GM21576 (cell line): ENCODE data around the gene SEL1L.
"Not testable (repeated sequence)": the region's sequence is repeated elsewhere in the genome, so short reads cannot be mapped to it uniquely, and the experiment has no call there.

Source experiments
- ATAC-seq: cut with Tn5 transposase; IDR thresholded peaks from one replicate; pipeline ENCODE4 v1.9.1; 2021; ENCODE audit warnings: mild to moderate bottlenecking, moderate library complexity; ENCODE audit not compliant: unreplicated experiment

SEL1L gene

DNA sequence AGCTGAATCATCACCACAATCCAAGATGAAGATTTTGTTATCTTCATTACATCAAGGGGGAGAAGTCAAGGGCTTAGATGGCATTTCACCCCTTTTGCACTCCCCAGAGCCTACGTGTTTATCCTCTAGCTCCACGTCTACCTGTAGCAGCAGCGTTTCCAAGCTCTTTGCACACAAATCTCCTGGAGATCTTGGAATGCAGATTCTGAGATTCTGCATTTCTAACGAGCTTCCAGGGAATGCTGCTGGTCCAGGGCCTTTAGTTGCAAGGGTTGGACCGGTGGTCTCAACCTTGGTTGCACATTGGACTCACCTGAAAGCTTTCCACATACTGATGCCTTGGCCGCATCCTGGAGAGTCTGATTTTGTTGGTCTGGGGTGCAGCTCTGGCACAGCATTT is 84.1 kb downstream of the SEL1L start:
- ATAC-seq: no peak

GRCh38 chr14:81449114-81449513 is 84.5 kb downstream of the SEL1L start:
- ATAC-seq: no peak

DNA sequence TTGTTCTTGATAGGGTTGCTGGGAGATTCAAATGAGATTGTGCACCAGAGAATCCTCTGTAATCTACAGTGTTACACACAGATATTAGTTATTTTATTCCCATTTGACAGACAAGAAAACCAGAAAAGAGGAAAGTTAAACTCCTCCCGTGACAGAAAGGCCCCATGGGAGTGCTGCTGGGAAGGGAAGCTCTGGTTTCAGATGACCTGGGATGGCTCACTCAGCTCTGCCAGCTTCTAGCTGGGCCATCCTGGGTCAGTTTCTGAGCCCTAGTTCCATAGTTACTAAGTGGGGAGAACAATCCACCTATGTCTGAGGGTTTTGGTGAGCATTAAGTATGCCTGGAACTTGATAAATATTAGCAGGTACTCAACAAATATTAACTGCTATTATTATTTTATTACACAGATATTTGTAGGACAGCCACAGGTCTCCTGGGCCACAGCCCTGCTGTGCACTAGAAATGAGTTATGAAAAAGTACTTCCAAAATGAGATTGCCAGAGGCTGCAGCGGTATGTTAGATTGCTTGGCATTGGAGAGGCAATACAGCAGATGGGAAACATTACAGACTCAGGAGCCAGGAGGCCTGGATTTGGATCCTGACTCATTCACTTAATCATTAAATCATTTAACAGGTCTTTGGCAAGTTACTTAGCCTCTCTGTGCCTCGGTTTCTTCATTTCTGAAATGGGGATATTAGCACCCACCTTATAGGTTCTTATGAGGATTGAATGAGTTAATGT is 86.5 kb downstream of the SEL1L start:
- no peak for ATAC-seq

DNA sequence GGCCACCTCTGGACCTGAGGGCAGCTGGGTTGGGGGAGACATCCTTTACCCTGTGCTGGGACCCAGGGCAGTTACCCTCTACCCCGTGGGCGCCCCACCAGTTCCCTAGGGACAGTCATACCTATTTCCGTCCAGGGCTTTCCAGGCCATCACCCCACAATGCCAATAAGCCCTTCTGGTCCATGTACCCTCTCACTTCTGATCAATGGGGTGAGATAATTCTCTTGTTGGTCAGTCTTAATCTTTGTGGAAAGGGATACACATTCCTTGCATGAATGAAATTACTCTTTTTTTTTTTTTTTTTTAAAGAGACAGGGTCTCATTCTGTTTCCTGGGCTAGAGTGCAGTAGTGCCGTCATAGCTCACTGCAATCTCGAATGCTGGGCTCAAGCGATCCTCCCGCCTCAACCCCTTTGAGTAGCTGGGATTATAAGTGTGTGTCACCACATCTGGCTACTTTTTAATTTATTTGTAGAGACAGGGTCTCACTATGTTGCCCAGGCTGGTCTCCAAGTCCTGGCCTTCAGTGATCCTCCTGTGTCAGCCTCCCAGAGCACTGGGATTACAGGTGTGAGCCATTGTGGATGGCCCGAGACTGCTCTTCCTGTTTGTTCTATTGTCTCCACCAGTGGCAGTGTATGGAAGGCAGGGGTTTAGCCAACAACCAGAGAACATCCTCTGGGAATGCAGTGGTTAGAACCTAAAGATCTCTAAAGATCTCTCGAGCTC is 87.2 kb downstream of the SEL1L start:
- ATAC-seq: no peak

DNA sequence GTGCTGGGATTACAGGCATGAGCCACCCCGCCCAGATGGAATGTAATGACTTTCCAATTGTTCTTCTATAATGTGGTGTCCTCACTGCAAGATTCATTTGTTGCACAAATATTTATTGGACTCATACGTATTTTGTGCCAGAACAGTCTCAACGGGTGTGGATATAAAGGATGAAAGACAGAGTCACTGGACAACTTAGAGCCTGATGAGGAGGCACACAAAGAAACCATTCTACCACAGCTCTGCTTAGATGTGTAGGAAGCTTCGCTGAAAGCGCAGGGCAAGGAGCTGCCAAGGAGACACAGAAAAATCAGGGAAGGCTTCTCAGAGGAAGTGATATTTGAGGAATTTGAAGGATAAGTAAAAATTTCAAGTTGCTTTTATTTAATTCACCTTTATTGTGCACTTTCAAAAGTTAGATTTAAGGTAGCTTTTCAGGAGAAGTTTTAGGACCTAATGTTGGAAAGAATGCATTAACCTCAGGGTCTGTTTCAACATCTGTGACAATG is 92.0 kb downstream of the SEL1L start:
- no peak for ATAC-seq

DNA sequence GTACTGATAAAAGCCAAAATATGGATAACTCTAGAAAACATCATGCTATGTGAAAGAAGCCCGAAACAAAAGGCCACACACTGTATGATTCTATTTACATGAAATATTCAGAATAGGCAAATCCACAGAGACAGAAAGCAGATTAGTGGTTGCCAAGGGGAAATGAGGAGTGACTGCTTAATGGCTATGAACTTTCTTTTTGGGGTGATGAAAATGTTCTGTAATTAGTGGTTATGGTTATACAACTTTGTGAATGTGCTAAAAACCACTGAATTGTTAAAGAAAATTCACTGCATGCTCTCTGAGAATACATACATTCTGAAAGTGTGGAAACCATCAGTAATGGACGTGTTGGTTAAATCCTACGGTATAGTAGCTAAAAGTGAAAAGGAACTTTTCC is 93.6 kb downstream of the SEL1L start:
- no peak for ATAC-seq

- ATAC-seq: no peak
Observed at GRCh38 chr14:81437244-81437643, 96.4 kb downstream of the SEL1L start.

GRCh38 chr14:81436296-81437138 is 97.1 kb downstream of the SEL1L start:
- peak; percentile 78 for ATAC-seq

DNA sequence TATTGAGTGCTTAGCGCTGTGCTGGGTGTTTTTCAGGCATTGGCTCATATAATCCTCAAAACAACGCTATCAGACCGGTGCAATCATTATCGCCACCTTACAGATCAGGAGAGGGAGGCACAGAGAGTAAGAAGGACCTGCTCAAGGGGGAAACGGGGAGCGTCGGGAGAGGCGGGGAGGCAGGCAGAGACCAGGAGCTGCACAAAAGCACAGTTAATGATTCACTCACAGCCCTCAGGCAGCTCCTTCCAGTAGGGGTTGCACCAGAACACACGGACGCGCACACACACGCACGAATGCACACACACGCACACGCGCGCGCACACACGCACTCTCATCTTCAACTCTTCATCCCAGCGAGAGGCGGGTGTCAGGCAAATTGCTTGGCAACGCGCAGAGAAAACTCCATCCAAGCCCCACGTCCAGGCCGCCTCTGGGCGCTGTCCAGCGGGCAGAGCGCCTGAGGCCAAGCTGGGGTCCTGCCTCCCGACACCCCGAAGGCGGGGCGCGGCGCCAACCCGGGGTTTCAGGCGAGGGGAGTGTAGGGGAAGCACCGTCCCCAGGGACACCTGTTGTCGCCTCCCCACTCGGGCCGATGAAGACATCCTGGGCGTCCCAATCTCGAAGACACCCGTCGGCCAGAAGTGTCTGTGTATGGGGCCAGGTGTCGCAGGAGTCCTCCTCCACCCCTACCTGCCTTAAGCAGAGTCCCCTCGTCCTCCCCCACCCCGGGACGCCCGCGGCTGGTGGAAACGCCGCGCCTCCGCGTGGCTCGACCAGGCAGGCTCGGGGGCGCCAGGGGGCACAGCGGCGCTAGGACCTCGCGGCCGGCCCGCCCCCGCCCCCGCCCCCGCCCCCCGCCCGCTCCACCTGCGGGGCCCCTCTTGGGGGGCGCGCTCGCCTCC is 98.0 kb downstream of the SEL1L start:
- ATAC-seq: peak; percentile 41

DNA sequence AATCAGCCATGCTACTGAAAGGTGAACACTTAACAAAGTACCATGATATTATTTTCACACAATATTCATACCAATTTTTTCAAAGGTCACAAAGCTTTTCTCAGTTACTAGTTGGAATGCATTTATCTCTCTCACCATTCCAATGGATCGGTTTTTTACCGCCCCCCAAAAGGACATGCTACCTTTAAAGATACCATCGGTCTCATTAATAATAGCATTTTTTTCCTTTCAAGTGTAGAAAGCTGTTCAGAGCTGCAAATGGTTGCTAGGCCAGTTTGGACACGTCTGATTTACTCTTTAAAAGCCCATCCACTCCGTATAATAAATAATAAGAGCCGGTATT is 98.6 kb downstream of the SEL1L start:
- ATAC-seq: no peak

GRCh38 chr14:81434230-81434629 is 99.4 kb downstream of the SEL1L start:
- ATAC-seq: no peak

DNA sequence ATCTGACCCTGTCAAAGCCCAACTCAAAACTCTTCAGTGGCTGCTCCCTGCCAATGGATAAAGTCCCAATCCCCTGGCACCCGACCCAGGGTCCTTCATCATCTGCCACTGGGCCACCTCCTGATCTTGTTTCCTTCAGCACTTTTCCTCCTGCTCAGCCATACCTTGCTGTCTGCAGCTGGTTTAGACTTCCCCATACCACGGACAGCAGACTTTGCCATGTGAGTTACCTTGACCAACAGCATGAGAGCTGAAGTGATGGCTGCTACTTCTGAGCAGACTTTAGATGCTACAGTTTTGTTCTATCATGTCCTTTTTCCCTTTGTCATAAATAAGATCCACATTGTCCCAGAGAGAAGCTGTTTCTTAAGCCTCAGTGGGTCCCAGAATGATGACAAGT is 100.3 kb downstream of the SEL1L start:
- ATAC-seq: no peak

- no peak for ATAC-seq
Observed at GRCh38 chr14:81432219-81432661, 101.4 kb downstream of the SEL1L start.

DNA sequence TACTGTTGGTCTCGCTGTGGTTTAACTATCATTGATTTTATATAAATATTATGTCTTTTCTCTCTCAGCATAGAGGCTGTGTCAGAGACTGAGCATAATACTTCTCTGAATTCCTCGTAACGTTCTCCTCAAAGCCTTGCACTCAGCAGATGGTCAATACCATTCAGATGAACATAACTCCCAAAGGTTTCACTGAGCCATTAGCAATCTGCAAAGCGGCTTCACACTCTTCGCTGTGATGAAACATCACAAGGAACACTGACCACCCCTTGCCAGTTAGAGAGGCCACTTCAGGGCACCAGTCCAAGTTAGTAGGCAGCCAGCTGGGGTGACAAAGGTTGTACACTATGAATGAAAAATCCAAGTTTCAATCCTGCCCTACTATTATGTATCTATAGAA is 103.4 kb downstream of the SEL1L start:
- no peak for ATAC-seq

- not testable (repeated sequence) for ATAC-seq
Observed at GRCh38 chr14:81429749-81430148, 103.9 kb downstream of the SEL1L start.

DNA sequence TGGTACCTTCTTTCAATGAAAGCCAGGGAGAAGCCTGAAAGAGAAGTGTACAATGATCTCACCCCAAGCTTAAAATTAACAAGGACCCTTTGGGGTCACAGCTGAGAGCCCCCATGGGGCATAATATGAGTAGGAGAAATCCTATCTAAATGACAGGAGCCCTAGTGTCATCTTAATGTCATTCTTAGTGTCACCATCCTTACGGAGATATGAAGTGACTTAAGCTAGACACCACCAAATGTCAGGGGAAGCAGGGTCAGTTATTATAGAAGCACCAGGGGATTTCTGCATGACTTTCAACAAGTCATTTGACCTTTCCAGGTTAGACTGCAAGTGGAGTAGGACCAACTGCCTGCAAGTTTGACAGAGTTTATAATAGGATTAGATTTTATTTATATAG is 104.6 kb downstream of the SEL1L start:
- no peak for ATAC-seq

DNA sequence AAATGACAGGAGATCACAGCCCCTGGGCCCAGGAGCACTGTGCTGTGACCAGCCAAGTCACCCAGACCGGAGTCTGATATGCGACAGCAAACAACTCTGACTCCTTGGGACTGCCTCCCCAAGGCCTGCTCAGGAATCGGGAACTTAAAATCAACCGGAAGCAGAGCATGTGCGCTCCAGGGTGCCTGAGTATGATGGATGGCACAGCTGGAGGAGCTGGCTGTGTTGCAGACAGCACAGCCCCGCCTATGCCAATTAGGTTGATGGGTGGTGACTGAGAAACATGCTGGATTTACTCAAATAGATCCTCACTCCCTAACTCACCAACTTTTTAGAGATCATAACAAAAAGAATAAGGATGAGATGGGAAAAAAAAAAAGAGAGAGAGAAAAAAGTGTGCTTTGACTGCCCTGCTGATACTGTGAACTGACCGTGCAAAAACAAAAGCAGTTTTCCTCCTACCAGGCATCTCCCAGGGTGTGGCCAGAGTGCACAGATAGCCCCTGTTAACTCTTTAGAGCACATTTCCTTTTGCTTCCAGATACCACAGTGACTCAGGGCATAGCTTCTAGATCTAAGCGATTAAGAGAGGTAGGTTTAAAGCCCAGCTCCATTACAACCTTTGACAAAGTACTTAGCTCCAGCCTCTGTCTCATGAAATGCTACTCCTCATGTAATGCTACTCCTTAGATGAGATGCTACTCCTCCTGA is 106.2 kb downstream of the SEL1L start:
- ATAC-seq: no peak

DNA sequence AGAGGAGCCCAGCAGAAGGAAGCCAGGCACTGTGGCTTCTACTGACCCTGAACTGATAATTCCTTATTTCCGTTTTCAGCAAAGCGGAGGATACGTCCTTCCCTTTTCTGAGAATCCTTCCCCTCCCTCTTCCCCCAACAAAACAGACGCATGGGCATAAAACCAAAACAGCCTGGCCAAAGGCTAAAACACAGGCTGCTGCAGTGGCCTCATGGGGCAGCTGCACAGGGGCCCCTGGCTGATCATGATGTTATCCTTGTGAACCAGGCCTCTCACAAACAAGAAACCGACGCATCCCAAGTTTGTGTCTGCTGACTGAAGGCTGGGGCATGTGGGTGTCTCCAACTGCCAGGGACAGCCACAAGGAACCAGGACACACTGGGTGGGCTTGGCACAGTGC is 110.1 kb downstream of the SEL1L start:
- ATAC-seq: no peak
